ENCODE data around the gene DISC1.
"Not testable (repeated sequence)": the region's sequence is repeated elsewhere in the genome, so short reads cannot be mapped to it uniquely, and the experiment has no call there.

The DISC1 gene

DNA sequence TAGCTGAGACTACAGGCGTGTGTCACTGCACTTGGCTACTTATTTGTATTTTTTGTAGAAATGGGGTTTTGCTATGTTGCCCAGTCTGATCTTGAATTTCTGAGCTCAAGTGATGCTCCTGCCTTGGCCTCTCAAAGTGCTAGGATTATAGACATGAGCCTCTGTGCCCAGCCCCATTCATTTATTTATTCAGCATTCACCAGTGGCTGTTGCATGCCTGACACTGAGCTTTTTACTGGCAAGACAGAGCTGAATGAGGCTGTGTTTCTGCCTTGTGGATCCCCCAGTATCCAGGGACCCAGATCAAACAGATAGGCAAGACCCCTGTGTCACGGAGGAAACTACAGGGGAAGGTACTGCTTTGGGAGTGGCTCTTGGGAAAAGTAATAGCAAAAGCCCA, 109.4 kb downstream of the DISC1 start:
- DNase-seq = no peak

DNA sequence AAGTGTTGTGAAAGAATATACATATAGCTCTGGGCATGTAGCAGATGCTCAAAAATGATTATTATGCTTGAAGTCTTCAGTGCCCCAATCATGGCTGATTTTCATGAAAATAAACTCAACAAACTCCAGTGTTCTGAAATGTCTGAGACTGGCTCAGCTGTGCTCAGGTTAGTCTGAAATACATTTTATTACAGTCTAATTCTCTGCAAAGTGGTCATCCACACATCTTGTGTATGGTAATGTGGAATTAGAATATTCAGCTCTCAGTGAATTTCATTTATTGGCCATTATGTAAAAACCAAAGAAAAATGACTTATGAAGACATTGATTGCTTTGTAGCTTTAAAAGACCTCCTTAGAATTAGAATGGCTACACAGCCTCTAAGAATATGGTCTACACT, 109.9 kb downstream of the DISC1 start:
- no peak for DNase-seq

DNA sequence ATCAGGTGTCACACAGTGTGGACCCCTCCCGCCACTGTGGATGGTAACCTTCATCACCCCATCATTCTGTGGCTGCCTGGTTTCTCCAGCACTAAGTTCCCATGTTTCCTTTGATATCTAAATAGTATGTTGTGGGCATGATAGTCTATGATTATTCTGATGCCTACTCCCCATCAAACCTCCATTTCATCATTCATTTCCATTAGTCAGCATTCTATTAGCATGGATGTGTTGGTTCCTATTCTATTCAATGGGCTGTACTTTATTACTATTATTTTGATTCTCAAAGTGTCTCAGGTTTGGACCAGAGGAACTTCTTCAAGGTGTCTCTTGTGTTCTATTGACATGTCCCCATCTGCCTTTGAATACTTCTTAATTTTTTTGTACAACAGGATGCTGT, 112.0 kb downstream of the DISC1 start:
- no peak for DNase-seq

DNA sequence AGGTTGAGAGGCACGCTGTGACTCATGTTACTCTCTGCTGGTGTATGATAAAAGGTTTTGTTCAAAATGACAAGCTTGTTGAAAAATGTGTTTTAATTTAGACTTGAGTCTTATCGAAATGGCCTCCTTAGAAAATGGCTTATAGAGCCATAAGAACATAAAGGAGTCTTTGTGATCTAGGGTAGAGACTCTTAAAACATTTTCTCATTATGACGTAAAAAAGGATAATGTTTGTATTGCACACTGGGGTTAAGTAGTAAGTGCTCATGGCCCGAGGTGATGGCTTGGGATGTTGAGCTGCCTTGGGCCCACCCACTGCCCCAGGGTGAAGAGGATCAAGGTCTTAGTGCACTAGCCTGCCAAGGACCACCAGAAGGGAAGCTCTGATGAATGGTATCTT, 117.4 kb downstream of the DISC1 start:
- DNase-seq = no peak

DNA sequence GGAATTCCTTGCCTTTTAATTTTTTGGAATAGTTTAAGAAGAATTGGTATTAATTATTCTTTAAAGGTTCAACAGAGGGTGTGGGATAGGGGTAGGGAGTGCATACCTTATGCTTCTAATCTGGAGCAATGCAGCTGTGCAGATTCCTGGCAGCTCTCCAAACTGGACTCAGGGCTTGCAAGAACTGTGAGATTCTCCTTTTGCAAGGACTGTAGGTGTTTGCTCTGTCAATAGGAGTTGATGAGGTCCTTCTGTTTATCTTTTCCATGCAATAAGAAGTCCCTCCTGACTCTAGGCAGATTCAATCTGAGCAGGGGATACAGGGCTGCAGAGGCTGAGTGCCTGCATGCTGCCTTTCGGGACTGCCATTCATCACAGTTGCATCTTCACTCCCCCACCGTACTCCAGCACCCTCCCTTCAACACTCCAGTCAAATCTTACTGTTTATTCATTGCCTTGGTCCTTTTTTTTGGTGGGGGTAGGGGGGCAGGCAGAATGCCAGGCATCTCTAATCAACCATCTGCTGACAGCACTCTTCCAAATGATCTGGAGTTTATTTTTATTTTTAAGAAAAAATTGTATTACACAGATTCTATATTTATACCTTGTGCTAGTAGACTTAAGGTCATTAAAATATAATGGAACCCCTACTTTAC, 122.3 kb downstream of the DISC1 start:
- no peak for DNase-seq

DNA sequence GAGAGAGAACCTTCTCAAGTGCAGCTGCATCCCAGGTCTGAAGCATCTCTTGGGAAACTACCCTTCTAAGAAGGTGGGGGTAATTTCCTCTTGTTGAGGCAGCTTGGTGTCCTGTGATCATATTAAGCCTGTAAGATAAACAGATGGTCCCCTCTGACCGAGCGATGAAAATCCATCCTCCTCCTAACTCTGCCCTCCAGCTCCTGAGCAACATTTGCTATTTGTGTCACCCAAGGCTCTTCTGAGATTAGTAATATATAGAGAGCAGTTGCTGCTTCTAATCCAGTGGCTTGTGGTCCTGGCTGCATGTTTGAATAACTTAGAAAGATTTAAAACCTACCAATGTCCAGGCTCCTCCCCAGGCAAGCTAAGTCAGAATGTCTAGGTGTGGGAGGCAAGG, 123.7 kb downstream of the DISC1 start:
- DNase-seq = no peak

DNA sequence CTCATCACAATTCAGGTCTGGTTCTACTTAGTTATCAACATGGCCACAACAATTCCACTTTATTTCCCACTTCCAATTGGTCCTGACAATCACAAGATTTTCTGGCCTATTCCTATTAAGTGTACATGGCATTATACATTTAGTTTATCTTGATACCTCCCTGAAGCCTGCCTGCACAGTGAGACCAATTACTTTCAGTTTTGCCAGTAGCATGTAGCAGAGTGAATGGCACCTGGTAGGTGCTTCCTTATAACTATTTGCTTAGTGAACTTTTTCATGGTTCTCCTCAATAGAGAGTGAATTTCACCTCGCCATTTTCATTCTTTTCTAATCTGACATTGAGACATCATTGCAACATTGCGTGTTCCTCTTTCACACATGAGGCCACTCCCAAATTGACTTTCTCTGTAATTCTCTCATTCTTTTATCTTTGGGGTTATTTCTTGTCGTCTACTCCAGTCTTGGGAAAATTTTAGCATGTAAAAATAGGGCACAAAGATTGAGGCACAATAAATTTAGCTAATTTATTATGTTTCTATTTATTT, 124.3 kb downstream of the DISC1 start:
- peak; percentile 75 for DNase-seq

DNA sequence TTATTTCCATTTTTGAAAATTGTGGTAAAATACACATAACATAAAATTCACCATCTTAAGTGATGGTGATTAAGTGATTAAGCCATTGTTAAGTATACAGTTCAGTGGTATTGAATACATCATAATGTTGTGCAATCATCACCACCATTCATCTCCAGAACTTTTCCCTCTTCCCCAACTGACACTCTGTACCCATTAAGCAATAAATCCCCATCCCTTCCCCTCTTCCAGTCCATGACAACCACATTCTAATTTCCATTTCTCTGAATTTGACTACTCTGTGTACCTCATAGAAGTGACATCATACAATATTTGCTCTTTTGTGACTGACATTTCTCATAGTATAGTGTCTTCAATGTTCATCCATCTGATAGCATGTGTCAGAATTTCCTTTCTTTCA, 124.8 kb downstream of the DISC1 start:
- peak; percentile 51 for DNase-seq

DNA sequence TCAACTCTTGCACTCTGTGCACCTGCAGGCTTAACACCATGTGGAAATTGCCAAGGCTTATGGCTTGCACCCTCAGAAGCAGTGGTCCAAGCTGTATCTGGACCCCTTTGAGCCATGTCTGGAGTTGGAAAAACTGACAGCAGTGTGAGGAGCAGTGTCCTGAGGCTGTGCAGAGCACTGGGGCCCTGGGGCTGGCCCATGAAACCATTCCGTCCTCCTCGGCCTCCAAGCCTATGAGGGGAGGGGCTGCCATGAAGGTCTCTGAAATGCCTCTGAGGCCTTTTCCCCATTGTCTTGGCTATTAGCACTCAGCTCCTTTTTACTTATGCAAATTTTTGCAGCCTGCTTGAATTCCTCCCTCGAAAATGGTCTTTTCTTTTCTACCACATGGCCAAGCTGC, 126.7 kb downstream of the DISC1 start:
- no peak for DNase-seq

DNA sequence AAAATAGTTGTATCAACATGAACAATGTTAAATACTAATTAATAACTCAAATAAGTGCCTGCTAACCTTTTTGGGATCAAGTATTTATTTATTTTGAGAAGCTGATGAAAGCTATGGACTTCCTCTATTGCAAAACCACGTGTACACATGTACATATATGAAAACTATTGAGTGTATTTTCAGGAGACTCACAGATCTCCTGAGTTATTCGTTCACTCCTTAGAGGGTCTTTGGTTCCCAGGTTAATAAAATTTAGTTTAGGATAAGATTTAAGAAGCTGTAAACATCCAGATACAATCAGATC, 130.5 kb downstream of the DISC1 start:
- peak; percentile 66 for DNase-seq

DNA sequence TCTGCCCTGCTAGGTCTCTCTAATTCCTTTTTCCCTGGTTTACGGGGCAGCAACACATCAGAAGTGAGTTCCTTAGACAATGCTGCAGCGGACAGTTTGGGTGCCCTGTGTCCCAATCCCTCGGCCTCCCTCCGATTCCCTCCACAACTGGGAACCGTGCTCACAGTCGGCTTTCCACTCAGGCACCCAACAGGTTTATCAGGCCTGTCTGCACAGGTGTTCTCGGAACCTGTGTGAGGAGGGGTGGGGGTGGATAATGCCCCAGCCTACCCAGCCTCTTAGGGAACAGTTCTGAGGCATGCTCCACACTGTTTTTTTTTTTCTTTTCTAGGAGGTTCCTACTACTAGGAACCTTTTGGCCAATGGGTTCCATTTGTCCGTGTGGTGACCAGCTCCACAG, 131.2 kb downstream of the DISC1 start:
- DNase-seq = no peak

DNA sequence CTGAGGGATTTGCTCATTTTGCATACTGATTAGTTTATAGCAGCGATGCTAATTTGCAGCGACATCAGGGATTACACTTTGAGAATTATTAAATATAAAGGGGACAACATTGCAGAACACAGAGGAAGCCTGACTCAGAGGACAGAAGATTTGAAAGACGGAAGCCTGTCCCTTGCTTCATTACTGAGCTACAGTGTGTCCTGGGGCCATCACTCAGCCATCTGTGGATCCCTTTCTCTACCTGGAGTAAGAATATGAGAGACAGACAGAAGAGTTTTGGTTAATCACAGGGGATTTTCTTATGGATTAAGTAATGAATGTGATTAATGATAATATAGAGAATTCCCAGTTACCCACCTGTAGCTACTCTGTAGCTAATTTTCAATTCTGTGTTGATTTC, 134.7 kb downstream of the DISC1 start:
- DNase-seq = no peak

DNA sequence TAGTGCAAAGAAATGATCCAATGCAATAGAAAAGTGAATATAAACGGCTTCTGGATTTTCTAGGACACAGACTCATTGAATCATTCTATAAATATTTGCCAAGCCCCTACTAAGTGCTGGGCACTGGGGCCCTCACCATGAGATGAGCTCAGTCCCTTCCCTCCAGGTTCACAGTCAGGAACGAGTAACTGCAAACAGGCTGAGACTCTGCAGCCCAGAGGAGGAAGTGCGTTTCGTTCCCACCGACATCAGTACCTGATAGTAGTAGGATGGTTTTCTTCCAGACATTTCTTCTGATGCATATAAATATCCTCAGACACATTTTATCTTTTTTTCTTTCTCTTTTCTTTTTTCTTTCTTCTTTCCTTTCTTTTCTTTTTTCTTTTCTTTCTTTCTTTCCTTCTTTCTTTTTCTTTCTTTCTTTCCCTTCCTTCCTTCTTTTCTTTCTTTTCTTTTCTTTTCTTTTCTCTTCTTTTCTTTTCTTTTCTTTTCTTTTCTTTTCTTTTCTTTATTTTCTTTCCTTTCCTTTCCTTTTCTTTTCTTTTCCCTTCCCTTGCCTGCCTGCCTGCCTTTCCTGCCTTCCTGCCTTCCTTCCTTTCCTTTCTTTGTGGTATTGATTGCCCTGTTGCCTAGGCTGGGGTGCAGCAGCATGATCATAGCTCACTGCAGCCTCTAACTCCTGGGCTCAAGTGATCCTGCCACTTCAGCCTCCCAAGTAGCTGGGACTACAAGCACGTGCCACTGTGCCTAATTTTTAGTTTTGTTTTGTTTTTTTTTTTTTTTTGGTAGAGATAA, 135.4 kb downstream of the DISC1 start:
- no peak for DNase-seq

DNA sequence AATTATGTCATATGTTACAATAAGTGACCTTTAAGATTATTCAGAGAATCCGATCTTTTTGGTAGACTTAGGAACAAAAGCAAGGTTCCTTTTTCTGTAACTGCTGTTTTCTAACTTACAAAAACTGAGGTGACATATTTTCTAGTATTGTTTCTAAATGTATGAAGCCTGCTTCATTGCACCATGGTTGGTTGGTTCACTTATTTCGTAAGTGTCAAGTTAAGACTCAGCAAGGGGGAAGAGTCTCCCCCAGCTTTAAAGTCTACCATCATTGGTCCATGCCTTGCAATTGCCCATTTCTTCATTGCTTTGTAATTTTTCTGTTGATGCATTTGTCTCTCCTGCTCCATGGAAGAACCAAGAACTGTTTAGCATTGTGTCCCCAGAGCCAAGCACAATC, 136.9 kb downstream of the DISC1 start:
- peak; percentile 61 for DNase-seq

DNA sequence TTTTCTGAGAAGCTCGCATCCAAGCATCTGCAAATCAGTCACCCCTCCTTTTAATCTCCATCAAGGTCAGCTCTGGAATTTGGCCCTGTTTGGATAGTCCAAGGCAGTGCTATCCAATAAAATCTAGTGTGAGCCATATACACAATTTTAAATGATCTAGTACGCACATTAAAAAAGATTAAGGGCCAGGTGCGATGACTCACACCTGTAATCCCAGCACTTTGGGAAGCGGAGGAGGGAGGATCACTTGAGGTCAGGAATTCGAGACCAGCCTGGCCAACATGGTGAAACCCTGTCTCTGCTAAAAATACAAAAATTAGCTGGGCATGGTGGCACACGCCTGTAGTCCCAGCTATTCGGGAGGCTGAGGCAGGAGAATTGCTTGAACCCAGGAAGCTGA, 139.2 kb downstream of the DISC1 start:
- DNase-seq = not testable (repeated sequence)

DNA sequence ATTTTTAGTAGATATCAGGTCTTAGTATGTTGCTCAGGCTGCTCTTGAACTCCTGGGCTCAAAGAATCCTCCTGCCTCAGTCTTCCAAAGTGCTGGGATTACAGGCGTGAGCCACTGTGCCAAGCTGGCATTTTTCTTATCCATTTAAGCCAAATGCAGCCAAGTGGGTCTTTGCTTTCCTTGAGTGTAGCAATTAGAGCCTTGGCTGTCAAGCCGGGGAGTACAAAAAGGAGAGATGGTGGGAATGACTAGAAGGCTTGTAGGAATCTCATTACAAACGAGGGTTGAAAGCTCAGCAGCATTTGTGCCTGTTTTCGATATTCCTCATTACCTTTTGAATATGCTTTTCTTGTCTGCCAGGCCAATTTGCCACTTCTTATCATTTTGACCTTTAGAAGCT, 140.9 kb downstream of the DISC1 start:
- no peak for DNase-seq

DNA sequence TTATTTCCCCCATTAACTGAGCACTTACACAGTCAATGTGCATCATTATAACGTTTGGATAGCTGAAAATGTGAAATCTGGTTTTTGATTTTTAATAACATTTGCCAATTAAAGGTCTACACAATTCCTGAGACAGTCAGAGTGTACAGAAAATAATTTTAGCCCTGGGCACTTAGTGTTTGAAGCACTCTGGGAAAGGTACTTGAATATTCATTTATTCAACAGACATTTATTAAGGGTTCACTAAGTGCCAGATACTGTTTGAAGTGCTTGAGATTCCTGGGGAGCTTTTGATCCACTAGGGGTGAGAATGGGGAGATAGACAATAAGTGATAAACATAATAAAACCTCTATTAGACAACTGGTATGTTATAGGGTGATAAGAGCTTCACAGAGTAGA, 141.8 kb downstream of the DISC1 start:
- DNase-seq = no peak

DNA sequence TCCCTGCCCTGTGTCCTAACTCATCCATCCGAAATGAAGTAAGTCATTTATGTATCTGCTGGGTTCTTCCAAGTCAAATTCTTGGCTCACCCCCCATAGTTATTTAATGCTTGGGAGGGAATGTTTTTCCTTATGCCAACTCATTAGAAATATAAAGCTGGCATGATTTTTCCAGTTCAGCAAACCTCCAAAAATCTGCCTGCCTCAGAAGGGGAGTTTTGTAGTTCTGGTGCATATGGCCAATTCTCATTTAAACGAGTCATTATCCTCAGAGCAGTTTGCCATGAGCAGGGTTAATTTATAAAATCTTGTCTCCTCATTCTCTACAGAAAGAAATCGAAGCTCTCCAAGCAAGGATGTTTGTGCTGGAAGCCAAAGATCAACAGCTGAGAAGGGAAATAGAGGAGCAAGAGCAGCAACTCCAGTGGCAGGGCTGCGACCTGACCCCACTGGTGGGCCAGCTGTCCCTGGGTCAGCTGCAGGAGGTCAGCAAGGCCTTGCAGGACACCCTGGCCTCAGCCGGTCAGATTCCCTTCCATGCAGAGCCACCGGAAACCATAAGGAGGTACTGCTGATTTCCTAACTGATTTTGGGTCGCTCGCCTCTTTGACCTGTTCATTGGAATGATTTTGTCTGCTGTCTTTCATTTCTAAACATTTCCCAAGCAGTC, 144.1 kb downstream of the DISC1 start:
- DNase-seq = no peak

DNA sequence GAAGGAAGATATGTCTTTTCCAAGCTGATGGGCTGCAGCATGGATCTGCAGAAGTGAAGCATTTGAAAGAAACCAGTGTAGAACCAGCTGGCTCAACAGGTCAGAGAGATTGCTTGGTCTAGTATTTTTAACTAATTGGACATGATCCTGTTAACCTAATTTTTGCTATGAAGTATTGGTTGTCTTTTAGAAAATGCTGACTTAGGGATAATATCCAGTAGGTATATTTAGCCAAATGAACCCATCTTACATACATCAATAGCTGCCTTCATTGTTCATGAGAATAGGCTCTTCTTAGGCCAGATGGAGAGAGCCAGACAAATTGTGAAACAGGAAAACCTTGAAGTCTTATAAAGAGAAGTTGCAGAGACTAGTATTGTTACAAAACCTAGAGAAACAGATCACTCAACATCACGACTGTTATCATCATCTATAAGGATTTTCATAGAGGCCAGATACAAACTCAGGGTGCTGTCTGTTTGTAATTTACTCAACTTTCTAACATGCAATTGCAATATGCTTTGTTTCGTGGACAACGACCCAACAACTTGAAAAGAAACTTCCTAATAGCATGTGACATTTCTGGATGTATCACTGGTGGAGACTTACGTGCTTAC, 148.2 kb downstream of the DISC1 start:
- peak; percentile 86 for DNase-seq

DNA sequence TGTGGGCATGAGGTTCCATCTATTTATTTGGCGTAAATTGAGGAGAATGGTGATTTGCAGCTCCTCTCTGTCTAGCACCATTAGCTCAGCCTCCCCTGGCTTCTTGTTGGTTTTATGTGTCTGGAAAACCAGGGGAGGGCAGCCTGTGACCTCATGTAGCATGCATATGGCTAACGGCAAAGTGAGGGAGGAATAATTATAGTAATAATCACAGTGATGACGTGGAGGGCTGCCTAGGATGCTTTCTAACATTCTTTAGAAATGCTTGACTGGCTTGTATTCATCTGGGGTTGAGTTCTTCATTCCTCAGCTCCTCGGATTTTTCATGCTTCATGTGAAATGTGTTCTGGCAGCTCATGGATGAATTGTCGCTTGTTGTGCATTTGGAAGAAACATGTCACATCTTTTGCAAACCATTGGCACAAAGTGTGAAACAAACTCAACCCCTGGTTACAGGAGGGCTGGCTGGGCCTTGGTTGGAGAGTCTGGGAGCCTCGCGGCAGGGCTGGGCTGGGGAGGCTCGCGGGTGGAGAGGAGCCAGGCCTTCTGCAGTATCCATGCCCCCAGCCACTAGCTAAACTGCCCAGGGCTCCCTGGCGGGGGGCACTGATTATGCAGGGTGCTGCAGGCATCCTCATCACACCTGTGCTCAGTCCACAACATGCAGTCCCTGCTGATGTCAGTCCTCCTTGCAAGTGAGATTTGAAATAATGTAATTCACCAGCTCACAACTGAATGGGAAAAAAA, 149.6 kb downstream of the DISC1 start:
- peak; percentile 43 for DNase-seq

DNA sequence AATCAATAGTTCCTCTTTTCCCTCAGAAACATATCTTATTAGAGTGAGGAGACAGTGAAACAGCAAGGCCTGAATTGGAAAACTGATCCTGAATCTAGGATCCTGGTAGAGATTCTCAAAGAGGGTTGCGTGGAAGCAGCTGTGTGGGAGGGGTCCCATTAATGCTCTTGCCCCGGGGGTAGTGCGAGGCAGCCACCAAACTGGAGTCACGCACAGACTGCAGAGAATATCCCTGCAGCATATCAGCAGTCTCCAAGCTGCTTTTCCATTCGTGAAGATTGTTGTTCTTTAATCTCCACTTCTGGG, 150.1 kb downstream of the DISC1 start:
- DNase-seq = no peak

DNA sequence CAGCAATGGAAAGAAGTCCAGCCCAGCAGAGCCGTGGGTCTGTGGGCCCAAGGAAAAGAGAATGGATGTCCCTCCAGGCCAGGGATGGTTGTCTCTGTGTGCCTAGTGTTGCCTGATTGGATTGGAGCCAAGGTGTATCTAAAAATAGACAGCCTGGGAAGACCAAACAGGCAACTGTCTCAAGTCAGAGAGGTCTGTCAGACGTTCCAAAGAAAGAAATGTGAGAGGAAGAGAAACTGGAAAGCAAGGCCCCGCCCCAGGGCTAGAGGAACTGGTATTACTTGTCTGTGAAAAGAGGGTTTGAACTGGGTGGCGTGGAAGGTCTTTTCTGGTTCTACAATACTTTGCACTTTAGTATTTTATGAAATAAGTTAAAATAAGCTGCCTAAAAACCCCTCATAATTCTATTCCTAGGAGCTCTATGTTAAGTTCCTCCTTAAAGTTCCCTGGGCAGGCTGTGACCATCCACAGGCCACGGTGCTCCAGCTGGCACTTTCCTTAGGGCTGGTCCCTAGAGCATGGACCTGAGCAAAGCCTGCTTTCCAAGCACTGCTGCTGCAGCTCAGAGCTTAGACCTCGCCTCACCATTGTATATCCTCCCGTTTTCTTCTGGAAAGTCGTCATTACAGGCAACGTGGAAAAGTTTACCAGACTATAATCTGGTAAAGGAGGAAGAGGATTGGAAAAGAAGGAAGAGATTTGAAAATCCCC, 151.6 kb downstream of the DISC1 start:
- DNase-seq = peak; percentile 80
